Measurements from ENCODE around the gene FHL1. TPM values are rescaled to one million over a fixed set of nuclear protein-coding genes. Genes with fewer than 3 reads are reported as not detected.

Gene FHL1
- total RNA-seq, 1 experiment from 2014 or later: 51.8 TPM

- H3K9me2 ChIP-seq (replicated peaks; ENCODE audit: low read length): no peaks in the 10 kb centered on the region
- BruUV-seq (replicated peaks): no TSS peak
- H3K36me3 ChIP-seq (ENCODE audit: low read depth, low read length): no peaks in the 10 kb centered on the region
- no peak overlapping the region for H2AFZ ChIP-seq (ENCODE audit: low read length)
- H3K9me3 ChIP-seq (ENCODE audit: low read length): no peaks in the 10 kb centered on the region
- POLR2A ChIA-PET (ENCODE audit: unreplicated experiment): no interaction called here
- CTCF ChIA-PET: interaction anchor here (0.6 kb wide), 1 partner anchor 40 kb away, joined by 3 read pairs; no protein-coding TSS in a partner anchor
- peak overlapping the region; percentile 40; the same call in 1 of the 2 replicates for H3K4me2 ChIP-seq (ENCODE audit: low read length)
- H3K4me3 ChIP-seq (ENCODE audit: low read length): no peak overlapping the region
- H3K27ac ChIP-seq (ENCODE audit: low read length): peak overlapping the region; percentile 65
- TF ChIP-seq EZH2phosphoT487 (IDR thresholded peaks at IDR 0.05; ENCODE audit: borderline replicate concordance, low read length) (no peak), CTCF (conservative IDR thresholded peaks at IDR 0.05; ENCODE audit: low read depth, low read length) (no peak)
- DNase-seq: no peak
- no peaks in the 10 kb centered on the region for H3K27me3 ChIP-seq (ENCODE audit: low read length)
- H3K9ac ChIP-seq (ENCODE audit: low read length): no peak overlapping the region
- ATAC-seq: no peak
- intact Hi-C loops (cut with micrococcal nuclease): no loop called here
- peaks cover 35% of the 10 kb centered on the region for H3K4me1 ChIP-seq (ENCODE audit: insufficient read depth, low read length)
- no peaks in the 10 kb centered on the region for H3F3A ChIP-seq (ENCODE audit: low read length, unreplicated experiment)
- no peaks in the 10 kb centered on the region for H4K20me1 ChIP-seq (ENCODE audit: low read length)
- no peaks in the 10 kb centered on the region for H3K79me2 ChIP-seq (ENCODE audit: low read length)
Observed at GRCh38 chrX:136203438-136203837, 56.1 kb downstream of the FHL1 start.

- intact Hi-C loops (cut with micrococcal nuclease): no loop called here
- Histone ChIP-seq H3K9ac (ENCODE audit: low read length) (0 out of 2 replicates have a peak overlapping the region, but pooled peaks have one; percentile 4), H3K9me2 (replicated peaks; ENCODE audit: low read length) (no peaks in the 10 kb centered on the region), H3K36me3 (ENCODE audit: low read depth, low read length) (no peaks in the 10 kb centered on the region), H3K4me1 (ENCODE audit: insufficient read depth, low read length) (peaks cover 35% of the 10 kb centered on the region), H3K79me2 (ENCODE audit: low read length) (no peaks in the 10 kb centered on the region), H3F3A (ENCODE audit: low read length, unreplicated experiment) (no peaks in the 10 kb centered on the region), H3K4me2 (ENCODE audit: low read length) (peak overlapping the region; percentile 60), H3K27me3 (ENCODE audit: low read length) (no peaks in the 10 kb centered on the region), H3K4me3 (ENCODE audit: low read length) (no peak overlapping the region), H2AFZ (ENCODE audit: low read length) (no peak overlapping the region), H3K27ac (ENCODE audit: low read length) (peak overlapping the region; percentile 65), H3K9me3 (ENCODE audit: low read length) (no peaks in the 10 kb centered on the region), H4K20me1 (ENCODE audit: low read length) (no peaks in the 10 kb centered on the region)
- CTCF ChIA-PET: no interaction called here
- POLR2A ChIA-PET (ENCODE audit: unreplicated experiment): no interaction called here
- ATAC-seq (no peak), DNase-seq (no peak)
- no TSS peak for BruUV-seq (replicated peaks)
- TF ChIP-seq EZH2 (IDR thresholded peaks at IDR 0.05; ENCODE audit: low read length, unreplicated experiment): no peak
- no peak for TF ChIP-seq CTCF (conservative IDR thresholded peaks at IDR 0.05; ENCODE audit: low read depth, low read length)
Observed at GRCh38 chrX:136203951-136204350, 56.6 kb downstream of the FHL1 start.

- intact Hi-C loops (cut with micrococcal nuclease): no loop called here
- ATAC-seq: peak; percentile 73
- Histone ChIP-seq H3K36me3 (ENCODE audit: low read depth, low read length) (no peaks in the 10 kb centered on the region), H3K4me2 (ENCODE audit: low read length) (peak overlapping the region; percentile 62), H2AFZ (ENCODE audit: low read length) (no peak overlapping the region), H3K27ac (ENCODE audit: low read length) (peak overlapping the region; percentile 65), H3K9me3 (ENCODE audit: low read length) (no peaks in the 10 kb centered on the region), H4K20me1 (ENCODE audit: low read length) (no peaks in the 10 kb centered on the region), H3K4me3 (ENCODE audit: low read length) (no peak overlapping the region), H3F3A (ENCODE audit: low read length, unreplicated experiment) (no peaks in the 10 kb centered on the region), H3K4me1 (ENCODE audit: insufficient read depth, low read length) (peaks cover 35% of the 10 kb centered on the region), H3K27me3 (ENCODE audit: low read length) (no peaks in the 10 kb centered on the region), H3K79me2 (ENCODE audit: low read length) (no peaks in the 10 kb centered on the region), H3K9ac (ENCODE audit: low read length) (peak overlapping the region; percentile 41), H3K9me2 (replicated peaks; ENCODE audit: low read length) (no peaks in the 10 kb centered on the region)
- TF ChIP-seq EZH2phosphoT487 (IDR thresholded peaks at IDR 0.05; ENCODE audit: borderline replicate concordance, low read length): no peak
- no peak for TF ChIP-seq EZH2 (IDR thresholded peaks at IDR 0.05; ENCODE audit: low read length, unreplicated experiment)
- TF ChIP-seq CTCF (conservative IDR thresholded peaks at IDR 0.05; ENCODE audit: low read depth, low read length): no peak
- BruUV-seq (replicated peaks): no TSS peak
- peak; percentile 83 for DNase-seq
- ChIA-PET CTCF (no interaction called here), POLR2A (ENCODE audit: unreplicated experiment) (no interaction called here)
Observed at GRCh38 chrX:136204571-136204970, 57.2 kb downstream of the FHL1 start.

All from PC-3 (cell line).